ENCODE results near the gene REPIN1.

Gene REPIN1

GRCh38 chr7:150420987-150421674 lies 52.5 kb downstream of the REPIN1 start (continued):
- peak; percentile 54; the same call in 1 of the 2 replicates for TF ChIP-seq TCF7L2 (IDR thresholded peaks at IDR 0.05; ENCODE audit: borderline replicate concordance, low read depth, low read length)
- TF ChIP-seq ZEB2 (tag by site-specific recombination; IDR thresholded peaks at IDR 0.05) = 0 out of 2 replicates have a peak, but pooled peaks have one; percentile 41
- TF ChIP-seq ZFP37 (tag by site-specific recombination; IDR thresholded peaks at IDR 0.05) = 0 out of 2 replicates have a peak, but pooled peaks have one; percentile 45
- no peak for TF ChIP-seq ZNF48 (tag by site-specific recombination; IDR thresholded peaks at IDR 0.05)
- TF ChIP-seq PRDM1 (tag by site-specific recombination; IDR thresholded peaks at IDR 0.05) = peak; percentile 81
- no peak for TF ChIP-seq ZNF132 (tag by site-specific recombination; IDR thresholded peaks at IDR 0.05; ENCODE audit: borderline replicate concordance)
- TF ChIP-seq ZNF26 (tag by site-specific recombination; IDR thresholded peaks at IDR 0.05) = no peak
- TF ChIP-seq PRDM4 (tag by site-specific recombination; IDR thresholded peaks at IDR 0.05) = no peak
- TF ChIP-seq ZNF610 (tag by site-specific recombination; IDR thresholded peaks at IDR 0.05; ENCODE audit: borderline replicate concordance) = no peak
- 0 out of 2 replicates have a peak, but pooled peaks have one; percentile 23 for TF ChIP-seq ZNF501 (tag by site-specific recombination; IDR thresholded peaks at IDR 0.05)
- TF ChIP-seq ZNF692 (tag by site-specific recombination; IDR thresholded peaks at IDR 0.05) = 0 out of 2 replicates have a peak, but pooled peaks have one; percentile 29
- no peak for TF ChIP-seq ZIC2 (tag by site-specific recombination; IDR thresholded peaks at IDR 0.05)
- no peak for TF ChIP-seq ZNF214 (tag by site-specific recombination; IDR thresholded peaks at IDR 0.05; ENCODE audit: borderline replicate concordance)
- peak; percentile 88 for TF ChIP-seq ZNF654 (tag by site-specific recombination; IDR thresholded peaks at IDR 0.05; ENCODE audit: low read depth)
- no peak for TF ChIP-seq SETDB1 (IDR thresholded peaks at IDR 0.05; ENCODE audit: insufficient read length, low read length)
- TF ChIP-seq PRDM10 (tag by site-specific recombination; IDR thresholded peaks at IDR 0.05) = peak; percentile 86
- no peak for TF ChIP-seq ZNF350 (tag by site-specific recombination; IDR thresholded peaks at IDR 0.05)
- no peak for TF ChIP-seq MYNN (tag by site-specific recombination; IDR thresholded peaks at IDR 0.05; ENCODE audit: borderline replicate concordance)
- TF ChIP-seq ZBTB17 (tag by site-specific recombination; IDR thresholded peaks at IDR 0.05) = peak; percentile 57; the same call in 1 of the 2 replicates
- TF ChIP-seq EGR2 (tag by site-specific recombination; IDR thresholded peaks at IDR 0.05; ENCODE audit: low read depth) = no peak
- TF ChIP-seq ZNF324 (tag by site-specific recombination; IDR thresholded peaks at IDR 0.05) = no peak
- 0 out of 2 replicates have a peak, but pooled peaks have one; percentile 14 for TF ChIP-seq ZNF600 (tag by site-specific recombination; IDR thresholded peaks at IDR 0.05)
- TF ChIP-seq GLIS1 (tag by site-specific recombination; IDR thresholded peaks at IDR 0.05) = no peak
- no peak for TF ChIP-seq PRDM2 (tag by site-specific recombination; IDR thresholded peaks at IDR 0.05; ENCODE audit: borderline replicate concordance)
